Activated CD4-positive, alpha-beta memory T cell treated with anti-CD3 and anti-CD28 coated beads for 36 hours (primary cell): ENCODE results near the gene UMAD1. TPM values are rescaled to one million over a fixed set of nuclear protein-coding genes. Genes with fewer than 3 reads are reported as not detected.

Experiments used
- CTCF ChIA-PET: fragments of 350-600 bp; sonication (Branson Sonifier 250); formaldehyde crosslinking; loops from one replicate; lab custom pipeline; 2021; ENCODE audit warnings: antibody characterized with exemption, inconsistent platforms; lab: Charles Lee
- POLR2A ChIA-PET: fragments of 350-600 bp; sonication (Branson Sonifier 250); formaldehyde crosslinking; loops from one replicate; lab custom pipeline; 2021; ENCODE audit warnings: antibody characterized with exemption; lab: Charles Lee
- DNase-seq: peaks from one replicate; pipeline ENCODE4 v3.0.0-alpha.2; 2020
- H3K27ac Mint-ChIP-seq: one replicate; pipeline ENCODE4 v1.8.0; 2021; ENCODE audit warnings: mixed read lengths
- H3K27me3 Mint-ChIP-seq: one replicate; pipeline ENCODE4 v1.8.0; 2021; ENCODE audit warnings: mixed read lengths
- H3K36me3 Mint-ChIP-seq: one replicate; pipeline ENCODE4 v1.8.0; 2021; ENCODE audit warnings: mixed read lengths
- H3K4me1 Mint-ChIP-seq: one replicate; pipeline ENCODE4 v1.8.0; 2021; ENCODE audit warnings: low read depth, mixed read lengths
- H3K4me3 Mint-ChIP-seq: one replicate; pipeline ENCODE4 v1.8.0; 2021; ENCODE audit warnings: mild to moderate bottlenecking, mixed read lengths
- H3K9me3 Mint-ChIP-seq: one replicate; pipeline ENCODE4 v1.8.0; 2021; ENCODE audit warnings: mixed read lengths
- intact Hi-C: fragments of 100-400 bp; cut with micrococcal nuclease; formaldehyde crosslinking; loops from one replicate; pipeline ENCODE4 v1.15.1; 2023
- total RNA-seq, 2 experiments: library from RNA; stranded (reverse); gene quantifications; one replicate each; pipeline ENCODE4 v1.2.3, GENCODE V29; 2021

UMAD1 gene
- total RNA-seq, 2 experiments from 2014 or later: 15.0 to 17.6 TPM

- Mint-ChIP-seq H3K4me1 (peaks cover 28% of the 10 kb centered on the region), H3K4me3 (no peak overlapping the region), H3K27me3 (no peaks in the 10 kb centered on the region), H3K36me3 (peaks cover 23% of the 10 kb centered on the region), H3K9me3 (peaks cover 26% of the 10 kb centered on the region), H3K27ac (no peak overlapping the region)
- ChIA-PET POLR2A (no interaction called here), CTCF (no interaction called here)
- intact Hi-C loops: loop anchor here (1.0 to 10.0 kb wide), 2 partner anchors 9 to 93 kb away; no protein-coding TSS in a partner anchor
- DNase-seq: no peak
Observed at GRCh38 chr7:7851991-7852390, 211.4 kb downstream of the UMAD1 start.

DNA sequence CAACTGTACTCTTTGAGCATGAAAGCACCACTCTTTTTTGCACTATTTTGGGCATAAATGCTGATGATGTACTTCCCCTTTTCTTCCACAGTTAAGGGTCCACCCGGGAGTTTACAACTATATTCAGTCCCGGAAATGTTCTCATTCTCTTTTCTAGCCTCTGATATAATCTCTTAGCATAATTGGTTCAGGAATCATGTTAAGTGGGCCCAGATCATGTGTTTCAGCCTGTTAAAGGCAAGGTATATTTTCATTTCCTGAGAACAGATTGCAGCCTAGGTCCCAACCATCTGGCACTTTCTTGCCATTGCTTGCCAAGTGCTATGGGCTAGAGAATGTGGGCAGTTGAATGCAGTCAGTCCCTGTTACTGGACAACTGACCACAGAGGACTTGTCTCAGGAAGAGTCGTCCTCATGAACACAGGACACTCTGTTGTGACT is 216.6 kb downstream of the UMAD1 start:
- intact Hi-C loops: loop anchor here (10.0 kb wide), 1 partner anchor 88 kb away; no protein-coding TSS in a partner anchor
- ChIA-PET POLR2A (no interaction called here), CTCF (interaction anchor here (0.6 kb wide), 1 partner anchor 129 kb away, joined by 4 read pairs; no protein-coding TSS in a partner anchor)
- Mint-ChIP-seq H3K4me3 (no peak overlapping the region), H3K4me1 (peaks cover 13% of the 10 kb centered on the region), H3K27me3 (no peaks in the 10 kb centered on the region), H3K36me3 (peaks cover 21% of the 10 kb centered on the region), H3K27ac (no peak overlapping the region), H3K9me3 (peaks cover 26% of the 10 kb centered on the region)
- DNase-seq: no peak

DNA sequence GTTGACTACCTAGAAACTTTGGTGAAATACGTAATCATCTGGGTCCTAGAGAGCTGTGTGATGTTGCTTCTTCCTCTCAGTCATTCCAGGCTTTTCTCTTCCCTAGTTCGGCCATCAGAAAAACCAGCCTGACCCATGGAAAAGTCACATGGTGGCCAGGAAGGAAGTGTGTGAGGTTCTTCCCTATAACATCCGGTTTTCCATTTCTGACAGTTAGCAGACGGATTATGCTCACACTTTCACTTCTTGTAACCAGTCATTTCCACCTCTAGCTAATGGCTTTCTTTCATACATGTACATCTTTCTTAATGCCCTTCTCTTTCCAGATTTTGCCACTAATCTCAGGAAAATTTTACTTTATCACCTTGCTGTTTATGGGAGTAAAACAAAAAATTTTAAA is 218.0 kb downstream of the UMAD1 start:
- peaks cover 25% of the 10 kb centered on the region for H3K9me3 Mint-ChIP-seq
- peaks cover 12% of the 10 kb centered on the region for H3K4me1 Mint-ChIP-seq
- intact Hi-C loops: loop anchor here (10.0 kb wide), 1 partner anchor 86 kb away; no protein-coding TSS in a partner anchor
- ChIA-PET POLR2A (no interaction called here), CTCF (interaction anchor here (0.6 to 1.3 kb wide), 3 partner anchors 10 to 263 kb away, joined by 3 read pairs; no protein-coding TSS in a partner anchor)
- no peak for DNase-seq
- H3K27ac Mint-ChIP-seq: no peak overlapping the region
- no peaks in the 10 kb centered on the region for H3K27me3 Mint-ChIP-seq
- H3K36me3 Mint-ChIP-seq: peaks cover 21% of the 10 kb centered on the region
- no peak overlapping the region for H3K4me3 Mint-ChIP-seq

DNA sequence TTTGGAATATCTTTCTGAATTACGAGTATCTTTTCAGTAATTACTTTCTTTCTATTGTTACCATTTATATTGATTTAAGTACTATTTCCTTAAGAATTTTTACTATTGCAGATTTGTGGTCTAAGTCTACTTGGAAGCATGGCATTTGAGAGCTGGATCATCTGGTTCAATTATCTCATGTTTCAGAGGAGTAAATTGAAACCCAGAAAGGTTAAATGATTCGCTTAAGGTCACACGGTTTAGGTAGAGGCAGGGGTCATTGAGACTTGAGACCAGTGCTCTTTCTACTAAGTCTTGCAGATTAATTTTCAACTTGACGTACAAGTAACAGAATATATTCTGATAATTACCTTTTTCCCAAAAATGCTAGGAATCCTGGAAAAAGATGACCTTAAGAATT is 218.9 kb downstream of the UMAD1 start:
- DNase-seq: no peak
- H3K27ac Mint-ChIP-seq: no peak overlapping the region
- H3K4me3 Mint-ChIP-seq: no peak overlapping the region
- intact Hi-C loops: loop anchor here (10.0 kb wide), 1 partner anchor 85 kb away; no protein-coding TSS in a partner anchor
- peaks cover 15% of the 10 kb centered on the region for H3K36me3 Mint-ChIP-seq
- peaks cover 12% of the 10 kb centered on the region for H3K4me1 Mint-ChIP-seq
- CTCF ChIA-PET: interaction anchor here (0.7 kb wide), 1 partner anchor 216 kb away, joined by 3 read pairs; no protein-coding TSS in a partner anchor
- H3K27me3 Mint-ChIP-seq: no peaks in the 10 kb centered on the region
- POLR2A ChIA-PET: no interaction called here
- H3K9me3 Mint-ChIP-seq: peaks cover 20% of the 10 kb centered on the region

GRCh38 chr7:7861211-7861633 is 220.7 kb downstream of the UMAD1 start:
- no peak for DNase-seq
- Mint-ChIP-seq H3K27ac (no peak overlapping the region), H3K27me3 (no peaks in the 10 kb centered on the region), H3K9me3 (peaks cover 4% of the 10 kb centered on the region), H3K4me1 (peaks cover 12% of the 10 kb centered on the region), H3K4me3 (no peak overlapping the region), H3K36me3 (no peaks in the 10 kb centered on the region)
- CTCF ChIA-PET: no interaction called here
- POLR2A ChIA-PET: no interaction called here
- intact Hi-C loops: loop anchor here (1.0 to 5.0 kb wide), 2 partner anchors 10 to 89 kb away; no protein-coding TSS in a partner anchor

DNA sequence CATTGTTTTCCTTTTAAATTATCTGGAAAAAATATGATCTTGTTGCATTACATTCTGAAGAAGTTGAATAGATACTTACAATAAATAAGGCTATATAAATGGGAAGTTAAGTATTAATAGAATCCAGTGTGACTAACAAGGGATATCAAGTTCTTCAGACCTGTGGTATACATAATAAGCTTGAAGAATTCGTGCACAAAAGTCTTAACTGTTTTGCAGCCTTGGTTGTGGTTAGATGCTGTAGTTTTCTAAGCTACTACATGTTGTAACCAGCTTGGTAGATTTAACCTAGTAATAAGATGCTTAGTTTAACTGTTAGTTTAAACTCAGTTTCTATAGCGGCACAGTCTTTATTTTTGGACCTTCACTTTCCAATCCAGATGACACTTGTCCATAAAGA is 221.8 kb downstream of the UMAD1 start:
- ChIA-PET POLR2A (no interaction called here), CTCF (no interaction called here)
- intact Hi-C loops: loop anchor here (5.0 kb wide), 1 partner anchor 90 kb away; no protein-coding TSS in a partner anchor
- Mint-ChIP-seq H3K27me3 (no peaks in the 10 kb centered on the region), H3K36me3 (no peaks in the 10 kb centered on the region), H3K9me3 (no peaks in the 10 kb centered on the region), H3K27ac (no peak overlapping the region), H3K4me3 (no peak overlapping the region), H3K4me1 (peaks cover 12% of the 10 kb centered on the region)
- no peak for DNase-seq

DNA sequence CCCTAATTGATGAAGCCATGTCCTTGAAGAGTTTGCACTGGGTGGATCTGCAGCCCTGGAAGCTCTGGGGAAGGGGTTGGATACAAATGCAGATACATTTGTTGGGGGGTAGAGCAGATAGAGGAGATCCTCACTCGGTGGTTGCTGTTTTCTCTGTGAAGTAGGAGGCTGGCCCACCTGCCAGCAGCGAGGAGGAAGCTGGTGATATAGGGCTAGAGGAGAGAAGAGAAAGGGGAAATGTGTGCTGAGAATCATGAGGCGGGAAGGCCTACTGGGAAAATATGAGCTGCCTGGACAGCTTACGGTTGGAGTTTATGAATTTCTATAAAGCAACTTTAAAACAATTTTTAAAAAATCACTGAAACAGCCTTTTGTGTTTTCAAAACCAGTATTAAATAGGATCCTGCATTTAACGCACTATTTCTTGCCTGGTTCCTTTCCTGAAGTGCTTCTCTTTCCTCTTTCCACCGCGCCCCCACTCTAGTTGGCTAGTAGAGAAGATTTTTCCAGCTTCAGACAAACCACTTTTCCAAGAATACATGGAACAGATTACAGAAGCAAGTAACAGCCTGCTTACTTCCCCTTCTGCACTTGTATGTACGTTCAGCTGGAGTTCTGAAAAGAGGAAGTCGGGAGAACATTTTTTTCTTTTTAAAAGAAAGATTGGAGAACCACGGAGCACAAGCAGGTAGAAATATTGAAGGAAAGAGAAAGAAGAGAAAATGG is 227.5 kb downstream of the UMAD1 start:
- Mint-ChIP-seq H3K27me3 (no peaks in the 10 kb centered on the region), H3K27ac (no peak overlapping the region), H3K9me3 (no peaks in the 10 kb centered on the region), H3K4me3 (no peak overlapping the region), H3K36me3 (peaks cover 2% of the 10 kb centered on the region), H3K4me1 (no peaks in the 10 kb centered on the region)
- POLR2A ChIA-PET: no interaction called here
- DNase-seq: no peak
- intact Hi-C loops: no loop called here
- CTCF ChIA-PET: interaction anchor here (1.0 kb wide), 1 partner anchor 10 kb away, joined by 3 read pairs; no protein-coding TSS in a partner anchor

- POLR2A ChIA-PET: no interaction called here
Observed at GRCh38 chr7:7868572-7868899, 228.0 kb downstream of the UMAD1 start.

DNA sequence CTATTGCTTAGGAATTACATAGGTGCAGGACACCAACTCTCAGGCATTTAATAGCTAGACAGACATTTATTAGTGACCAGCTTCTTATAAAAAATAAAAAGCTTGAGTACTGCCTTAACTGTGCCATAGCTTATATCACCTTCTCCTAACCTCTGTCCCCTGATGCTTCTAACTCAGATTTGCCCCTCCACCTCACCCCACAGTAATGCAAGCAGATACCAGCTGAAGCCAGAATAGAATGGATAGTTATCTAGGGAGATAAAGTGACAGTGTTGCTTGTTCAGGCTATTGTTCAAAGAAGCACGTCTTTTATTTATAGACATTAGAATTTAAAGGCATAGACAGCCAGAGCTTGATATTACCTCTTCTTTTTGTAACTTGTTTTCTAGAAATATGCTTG is 228.5 kb downstream of the UMAD1 start:
- Mint-ChIP-seq H3K27me3 (no peaks in the 10 kb centered on the region), H3K4me3 (no peak overlapping the region), H3K36me3 (peaks cover 6% of the 10 kb centered on the region), H3K4me1 (no peaks in the 10 kb centered on the region), H3K9me3 (no peaks in the 10 kb centered on the region), H3K27ac (no peak overlapping the region)
- no peak for DNase-seq
- ChIA-PET POLR2A (no interaction called here), CTCF (interaction anchor here (1.0 kb wide), 2 partner anchors 11 to 167 kb away, joined by 3 to 4 read pairs; no protein-coding TSS in a partner anchor)
- intact Hi-C loops: no loop called here

More at GRCh38 chr7:7868572-7868899, 228.0 kb downstream of the UMAD1 start:
- CTCF ChIA-PET: interaction anchor here (1.0 kb wide), 1 partner anchor 11 kb away, joined by 3 read pairs; no protein-coding TSS in a partner anchor
- DNase-seq: no peak
- H3K4me1 Mint-ChIP-seq: no peaks in the 10 kb centered on the region
- H3K36me3 Mint-ChIP-seq: peaks cover 2% of the 10 kb centered on the region
- H3K27ac Mint-ChIP-seq: no peak overlapping the region
- intact Hi-C loops: no loop called here
- H3K4me3 Mint-ChIP-seq: no peak overlapping the region
- no peaks in the 10 kb centered on the region for H3K27me3 Mint-ChIP-seq
- H3K9me3 Mint-ChIP-seq: no peaks in the 10 kb centered on the region

- Mint-ChIP-seq H3K36me3 (peaks cover 9% of the 10 kb centered on the region), H3K9me3 (no peaks in the 10 kb centered on the region), H3K27ac (no peak overlapping the region), H3K4me3 (no peak overlapping the region), H3K27me3 (no peaks in the 10 kb centered on the region), H3K4me1 (no peaks in the 10 kb centered on the region)
- POLR2A ChIA-PET: no interaction called here
- intact Hi-C loops: no loop called here
- CTCF ChIA-PET: interaction anchor here (1.0 kb wide), 1 partner anchor 166 kb away, joined by 4 read pairs; no protein-coding TSS in a partner anchor
- no peak for DNase-seq
Observed at GRCh38 chr7:7869651-7870050, 229.1 kb downstream of the UMAD1 start.

- H3K36me3 Mint-ChIP-seq: peaks cover 9% of the 10 kb centered on the region
- no peak for DNase-seq
- H3K4me1 Mint-ChIP-seq: no peaks in the 10 kb centered on the region
- no peak overlapping the region for H3K4me3 Mint-ChIP-seq
- no peaks in the 10 kb centered on the region for H3K9me3 Mint-ChIP-seq
- no peak overlapping the region for H3K27ac Mint-ChIP-seq
- ChIA-PET CTCF (no interaction called here), POLR2A (no interaction called here)
- no peaks in the 10 kb centered on the region for H3K27me3 Mint-ChIP-seq
- intact Hi-C loops: no loop called here
Observed at GRCh38 chr7:7870555-7870954, 230.0 kb downstream of the UMAD1 start.

- CTCF ChIA-PET: no interaction called here
- no peak overlapping the region for H3K4me3 Mint-ChIP-seq
Observed at GRCh38 chr7:7876419-7876818, 235.9 kb downstream of the UMAD1 start.

More at GRCh38 chr7:7876419-7876818, 235.9 kb downstream of the UMAD1 start:
- intact Hi-C loops: no loop called here
- H3K9me3 Mint-ChIP-seq: no peaks in the 10 kb centered on the region
- no peak for DNase-seq
- H3K27ac Mint-ChIP-seq: no peak overlapping the region
- POLR2A ChIA-PET: no interaction called here
- peaks cover 8% of the 10 kb centered on the region for H3K36me3 Mint-ChIP-seq
- no peaks in the 10 kb centered on the region for H3K4me1 Mint-ChIP-seq
- H3K27me3 Mint-ChIP-seq: no peaks in the 10 kb centered on the region
